Measurements from ENCODE around the gene SERP2.

SERP2 gene

DNA sequence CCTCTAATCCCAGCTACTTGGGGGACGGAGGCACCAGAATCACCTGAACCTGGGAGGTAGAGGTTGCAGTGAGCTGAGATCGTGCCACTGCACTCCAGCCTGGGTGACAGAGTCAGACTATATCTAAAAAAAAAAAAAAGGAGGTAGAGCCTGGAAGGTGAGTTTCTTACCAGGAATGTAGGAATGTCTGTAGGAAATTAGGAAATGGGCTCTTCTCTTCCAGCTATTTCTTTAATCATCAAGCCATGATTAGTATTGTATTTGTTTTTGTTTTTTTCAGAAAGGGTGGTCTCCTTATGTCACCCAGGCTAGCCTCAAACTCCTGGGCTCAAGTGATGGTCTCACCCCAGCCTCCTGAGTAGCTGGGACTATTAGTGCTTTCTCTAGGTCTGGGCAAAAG, 26.3 kb upstream of the SERP2 start:
- TF ChIP-seq, protein P1, sequence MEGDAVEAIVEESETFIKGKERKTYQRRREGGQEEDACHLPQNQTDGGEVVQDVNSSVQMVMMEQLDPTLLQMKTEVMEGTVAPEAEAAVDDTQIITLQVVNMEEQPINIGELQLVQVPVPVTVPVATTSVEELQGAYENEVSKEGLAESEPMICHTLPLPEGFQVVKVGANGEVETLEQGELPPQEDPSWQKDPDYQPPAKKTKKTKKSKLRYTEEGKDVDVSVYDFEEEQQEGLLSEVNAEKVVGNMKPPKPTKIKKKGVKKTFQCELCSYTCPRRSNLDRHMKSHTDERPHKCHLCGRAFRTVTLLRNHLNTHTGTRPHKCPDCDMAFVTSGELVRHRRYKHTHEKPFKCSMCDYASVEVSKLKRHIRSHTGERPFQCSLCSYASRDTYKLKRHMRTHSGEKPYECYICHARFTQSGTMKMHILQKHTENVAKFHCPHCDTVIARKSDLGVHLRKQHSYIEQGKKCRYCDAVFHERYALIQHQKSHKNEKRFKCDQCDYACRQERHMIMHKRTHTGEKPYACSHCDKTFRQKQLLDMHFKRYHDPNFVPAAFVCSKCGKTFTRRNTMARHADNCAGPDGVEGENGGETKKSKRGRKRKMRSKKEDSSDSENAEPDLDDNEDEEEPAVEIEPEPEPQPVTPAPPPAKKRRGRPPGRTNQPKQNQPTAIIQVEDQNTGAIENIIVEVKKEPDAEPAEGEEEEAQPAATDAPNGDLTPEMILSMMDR (IDR thresholded peaks at IDR 0.05; ENCODE audit: low read depth, low read length, missing control alignments), result no peak
- no peak overlapping the region for H3K4me3 ChIP-seq (replicated peaks; ENCODE audit: low read depth, low read length)

DNA sequence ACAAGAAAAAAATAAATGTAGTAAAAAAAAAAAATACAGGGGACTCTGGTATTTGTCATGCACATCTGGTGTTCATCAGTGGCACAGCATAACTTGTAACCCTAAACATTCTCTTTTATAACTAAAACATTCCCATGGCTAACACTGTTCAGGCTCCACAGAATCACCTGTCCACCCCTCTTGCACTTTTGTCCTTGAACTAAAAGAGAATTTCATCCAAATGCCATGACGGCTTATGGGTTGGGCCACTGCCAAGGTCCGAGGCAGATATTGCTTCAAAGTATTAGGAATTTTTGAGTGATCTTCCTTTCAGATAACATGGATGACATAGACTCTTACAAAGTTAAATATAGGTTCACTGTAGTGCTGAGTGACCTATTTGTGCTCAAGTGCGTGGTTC, 25.7 kb upstream of the SERP2 start:
- H3K4me3 ChIP-seq (replicated peaks; ENCODE audit: low read depth, low read length), result no peak overlapping the region
- TF ChIP-seq, protein P1 (IDR thresholded peaks at IDR 0.05; ENCODE audit: low read depth, low read length, missing control alignments), result no peak
- no peak for DNase-seq (ENCODE audit: extremely low read depth, low read depth)

More for the DNA sequence above, 26.3 kb upstream of the SERP2 start:
- no peak for DNase-seq (ENCODE audit: extremely low read depth, low read depth)

DNA sequence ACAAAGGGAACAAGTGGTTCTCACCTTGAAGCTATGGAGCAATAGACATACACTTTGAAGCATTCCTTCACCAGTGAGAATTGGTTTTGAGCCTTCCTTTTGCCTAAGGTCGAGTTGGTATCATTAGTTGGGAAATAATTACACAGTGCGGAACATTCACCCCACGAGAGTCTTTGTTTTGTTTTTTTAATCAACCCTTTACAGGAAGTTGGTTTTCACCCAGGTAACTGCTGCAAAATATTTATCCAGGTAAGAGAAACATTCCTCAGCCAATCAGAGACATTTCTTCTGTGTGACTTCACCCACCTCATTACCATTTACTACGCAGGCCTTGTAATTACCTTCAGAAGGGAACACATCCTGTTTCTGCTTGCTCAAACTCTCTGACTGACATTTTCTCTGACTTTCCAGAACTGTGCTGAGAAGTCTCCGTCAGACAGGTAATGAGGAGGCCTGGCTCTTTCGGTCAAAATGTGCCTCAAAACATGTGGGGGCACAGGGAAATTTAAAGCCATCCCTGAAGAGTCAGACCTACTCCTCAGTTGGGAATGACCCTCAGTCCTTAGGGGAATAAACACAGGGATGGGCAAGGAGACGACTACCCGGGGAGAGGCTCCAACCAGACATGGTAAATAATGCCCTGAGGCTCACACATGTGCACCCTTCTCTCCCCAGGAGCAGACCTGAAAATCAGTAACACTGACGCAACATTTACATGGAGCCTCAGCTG, 22.7 kb upstream of the SERP2 start:
- no peak for DNase-seq (ENCODE audit: extremely low read depth, low read depth)
- TF ChIP-seq, protein P1 (IDR thresholded peaks at IDR 0.05; ENCODE audit: low read depth, low read length, missing control alignments), result no peak
- H3K4me3 ChIP-seq (replicated peaks; ENCODE audit: low read depth, low read length), result no peak overlapping the region

DNA sequence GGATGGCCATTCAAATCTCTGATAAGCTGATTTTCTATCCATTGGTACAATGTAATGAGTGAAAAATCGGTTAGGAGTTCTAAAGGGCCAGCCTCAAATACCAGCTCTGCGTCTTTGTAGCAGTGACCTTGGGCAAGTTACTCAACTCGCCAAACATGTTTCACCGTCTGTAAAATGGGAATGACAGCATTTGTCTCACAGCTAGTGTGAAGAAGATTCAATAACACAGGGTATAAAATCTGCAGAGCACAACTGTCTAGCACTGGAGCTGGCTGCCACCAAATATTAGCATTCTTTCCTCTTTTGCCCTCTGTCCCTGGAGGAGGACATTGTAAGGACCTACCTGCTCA, 22.1 kb upstream of the SERP2 start:
- no peak overlapping the region for H3K4me3 ChIP-seq (replicated peaks; ENCODE audit: low read depth, low read length)
- DNase-seq (ENCODE audit: extremely low read depth, low read depth), result no peak
- TF ChIP-seq, protein P1 (IDR thresholded peaks at IDR 0.05; ENCODE audit: low read depth, low read length, missing control alignments), result no peak

DNA sequence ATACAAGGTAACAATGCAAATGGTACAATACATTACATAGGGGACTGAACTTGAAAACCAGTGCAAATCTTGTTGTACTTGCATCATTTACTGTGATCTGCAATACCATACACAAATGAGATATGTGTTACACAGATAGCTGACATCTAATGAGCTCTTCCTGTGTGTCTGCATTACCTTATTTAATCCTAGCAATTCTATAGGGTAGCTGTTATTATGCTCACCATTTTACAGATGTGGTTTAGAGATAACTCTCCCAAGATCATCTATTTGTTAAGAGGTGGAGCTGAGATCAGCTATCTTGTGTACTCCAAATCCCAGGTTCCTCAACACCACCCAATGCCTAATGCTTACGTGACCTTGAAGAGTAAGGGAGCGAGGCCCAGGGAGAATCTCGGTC, 21.4 kb upstream of the SERP2 start:
- TF ChIP-seq, protein P1 (IDR thresholded peaks at IDR 0.05; ENCODE audit: low read depth, low read length, missing control alignments), result no peak
- DNase-seq (ENCODE audit: extremely low read depth, low read depth), result no peak
- H3K4me3 ChIP-seq (replicated peaks; ENCODE audit: low read depth, low read length), result no peak overlapping the region

DNA sequence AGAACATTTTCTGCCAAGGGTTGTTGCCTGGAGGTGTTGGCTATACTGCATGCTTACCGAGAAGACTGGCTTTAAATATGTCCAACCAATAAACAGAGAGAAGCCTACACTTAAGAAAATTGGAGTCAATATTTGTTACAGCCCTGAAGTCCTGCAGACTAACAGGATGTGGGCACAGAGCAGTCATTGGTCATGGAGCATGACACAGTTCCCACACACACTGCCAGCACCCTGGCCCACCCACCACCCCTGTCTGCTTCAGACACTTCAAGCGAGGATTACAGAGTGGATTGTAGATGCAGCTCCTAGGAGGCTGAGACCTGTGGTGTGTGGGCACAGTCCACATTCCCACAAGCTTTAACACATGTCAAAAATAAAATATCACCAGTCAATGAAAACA, 21.0 kb upstream of the SERP2 start:
- TF ChIP-seq, protein P1 (IDR thresholded peaks at IDR 0.05; ENCODE audit: low read depth, low read length, missing control alignments), result no peak

DNA sequence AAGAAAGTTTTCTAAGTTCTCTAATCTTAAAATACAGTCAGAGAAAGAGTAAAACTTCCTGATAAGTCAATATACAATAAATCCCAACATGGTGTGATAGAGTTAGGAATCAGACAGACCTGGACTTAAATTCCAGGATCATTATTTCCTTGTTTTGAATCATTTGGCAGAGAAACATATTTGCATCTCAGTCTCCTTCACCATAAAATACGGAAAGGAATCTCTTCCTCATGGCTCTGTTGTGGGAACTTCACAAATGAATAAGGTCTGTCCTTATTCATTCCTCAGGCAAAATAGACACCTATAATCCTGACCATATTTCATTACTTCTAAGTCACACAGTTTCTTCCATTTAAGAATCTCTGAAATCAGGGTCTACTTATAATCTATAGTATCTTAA, 19.3 kb upstream of the SERP2 start:
- no peak for DNase-seq (ENCODE audit: extremely low read depth, low read depth)
- TF ChIP-seq, protein P1 (IDR thresholded peaks at IDR 0.05; ENCODE audit: low read depth, low read length, missing control alignments), result no peak
- H3K4me3 ChIP-seq (replicated peaks; ENCODE audit: low read depth, low read length), result no peak overlapping the region

More for the DNA sequence above, 21.0 kb upstream of the SERP2 start:
- H3K4me3 ChIP-seq (replicated peaks; ENCODE audit: low read depth, low read length), result no peak overlapping the region
- DNase-seq (ENCODE audit: extremely low read depth, low read depth), result no peak

All from HFF-Myc (cell line).